Activated CD4-positive, alpha-beta memory T cell treated with anti-CD3 and anti-CD28 coated beads, Interleukin-2, amount 10 ng/mL, durations not matched to agents 7 days and 5 days (primary cell): ENCODE results near the gene TUBB3. TPM values are rescaled to one million over a fixed set of nuclear protein-coding genes. Genes with fewer than 3 reads are reported as not detected.

ENCODE experiments used
- total RNA-seq, 2 experiments: library from RNA; stranded (reverse); gene quantifications; one replicate each; pipeline ENCODE4 v1.2.3, GENCODE V29; 2021

Gene TUBB3
- total RNA-seq, 2 experiments from 2014 or later = 3.6 to 4.0 TPM

Other genes starting within 250 kb of the TUBB3 start
- 10 to 100 TPM; 73.2 to 74.0 TPM for gene CDK10, start 236.7 kb upstream of the TUBB3 start, total RNA-seq
- gene SPATA2L, start 221.6 kb upstream of the TUBB3 start, total RNA-seq = 10 to 100 TPM in 1 of 2 experiments, 1 to 10 TPM in 1; 9.4 to 10.0 TPM
- gene VPS9D1, start 202.4 kb upstream of the TUBB3 start, total RNA-seq = 1 to 10 TPM; 7.0 to 7.8 TPM
- gene ZNF276, start 201.8 kb upstream of the TUBB3 start, total RNA-seq = 10 to 100 TPM; 50.4 to 56.5 TPM
- gene FANCA, start 106.7 kb upstream of the TUBB3 start, total RNA-seq = 10 to 100 TPM; 82.9 to 94.6 TPM
- 1 to 10 TPM; 1.6 to 1.8 TPM for gene SPIRE2, start 94.9 kb upstream of the TUBB3 start, total RNA-seq
- 100 to 1,000 TPM; 167 to 192 TPM for gene TCF25, start 49.8 kb upstream of the TUBB3 start, total RNA-seq
- 1 to 10 TPM; 3.6 to 4.1 TPM for gene MC1R, start 4.5 kb upstream of the TUBB3 start, total RNA-seq
- 10 to 100 TPM; 33.1 to 33.6 TPM for gene DEF8, start 25.4 kb downstream of the TUBB3 start, total RNA-seq
- not detected for gene DBNDD1, start 96.1 kb downstream of the TUBB3 start, total RNA-seq
- not detected for gene PRDM7, start 154.0 kb downstream of the TUBB3 start, total RNA-seq